Measurements from ENCODE around the gene MGRN1. TPM values are rescaled to one million over a fixed set of nuclear protein-coding genes. Genes with fewer than 3 reads are reported as not detected.

MGRN1 gene
- total RNA-seq, 1 experiment from 2014 or later = 61.3 TPM

DNA sequence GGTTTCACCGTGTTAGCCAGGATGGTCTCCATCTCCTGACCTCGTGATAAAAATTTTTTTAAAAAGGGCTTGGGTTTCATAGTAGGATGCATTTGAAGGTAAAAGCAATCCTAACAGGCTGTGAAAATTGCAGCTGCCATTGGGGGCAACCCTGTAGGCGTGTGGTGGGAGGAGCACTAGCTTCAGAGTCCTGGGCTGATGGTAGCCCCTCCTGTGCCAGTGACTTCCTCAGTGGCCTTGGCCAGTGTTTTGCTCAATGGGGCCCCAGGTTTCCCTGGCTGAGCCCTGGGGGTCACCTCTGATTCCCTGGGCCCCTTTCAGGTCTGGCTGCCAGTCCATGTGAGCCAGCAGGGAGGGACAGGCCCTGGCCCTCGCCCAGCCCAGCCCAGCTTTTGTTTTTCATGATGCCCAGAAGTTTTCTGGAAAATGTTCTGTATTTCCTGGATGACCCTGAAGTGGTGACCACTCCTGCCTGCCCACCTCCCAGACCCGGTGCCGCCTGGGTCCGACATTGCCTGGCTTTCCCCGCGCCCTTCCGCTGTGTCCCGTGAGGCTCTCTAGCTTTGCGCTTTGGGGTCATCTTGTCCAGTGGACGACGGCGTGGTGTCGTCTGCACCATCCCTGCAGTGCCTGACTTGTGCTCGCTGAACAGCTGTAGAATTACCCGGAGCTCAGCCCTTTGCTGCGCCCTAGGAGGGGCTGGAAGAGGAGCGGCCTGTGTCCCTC lies 9.4 kb downstream of the MGRN1 start:
- CTCF ChIA-PET = interaction anchor here (0.6 to 1.5 kb wide), 6 partner anchors 10 to 47 kb away, joined by 3 to 12 read pairs (median 4); partner anchors contain the start of gene MGRN1
- intact Hi-C loops (cut with micrococcal nuclease) = no loop called here
- Mint-ChIP-seq H3K27ac (ENCODE audit: low read depth, unreplicated experiment) (no peak overlapping the region), H3K4me1 (ENCODE audit: insufficient read depth, unreplicated experiment) (no peaks in the 10 kb centered on the region), H3K4me3 (ENCODE audit: unreplicated experiment) (no peak overlapping the region), H3K36me3 (ENCODE audit: insufficient read depth, unreplicated experiment) (peaks cover 34% of the 10 kb centered on the region), H3K27me3 (ENCODE audit: insufficient read depth, unreplicated experiment) (no peaks in the 10 kb centered on the region), H3K9me3 (ENCODE audit: unreplicated experiment) (no peaks in the 10 kb centered on the region)
- POLR2A ChIA-PET = interaction anchor here (0.6 kb wide), 2 partner anchors 36 to 150 kb away, joined by 3 read pairs; no protein-coding TSS in a partner anchor
- DNase-seq (ENCODE audit: unreplicated experiment) = no peak
- no peak for TF ChIP-seq CTCF (IDR thresholded peaks at IDR 0.05; ENCODE audit: unreplicated experiment)
- no TSS peak for BruUV-seq (replicated peaks)

- CTCF ChIA-PET = interaction anchor here (0.9 to 3.2 kb wide), 2 partner anchors 10 to 15 kb away, joined by 6 to 22 read pairs; partner anchors contain the start of gene MGRN1
- DNase-seq (ENCODE audit: unreplicated experiment) = no peak
- intact Hi-C loops (cut with micrococcal nuclease) = no loop called here
- Mint-ChIP-seq H3K27ac (ENCODE audit: low read depth, unreplicated experiment) (no peak overlapping the region), H3K9me3 (ENCODE audit: unreplicated experiment) (no peaks in the 10 kb centered on the region), H3K27me3 (ENCODE audit: insufficient read depth, unreplicated experiment) (no peaks in the 10 kb centered on the region), H3K36me3 (ENCODE audit: insufficient read depth, unreplicated experiment) (peaks cover 27% of the 10 kb centered on the region), H3K4me1 (ENCODE audit: insufficient read depth, unreplicated experiment) (no peaks in the 10 kb centered on the region), H3K4me3 (ENCODE audit: unreplicated experiment) (no peak overlapping the region)
- no TSS peak for BruUV-seq (replicated peaks)
- no peak for TF ChIP-seq CTCF (IDR thresholded peaks at IDR 0.05; ENCODE audit: unreplicated experiment)
- POLR2A ChIA-PET = interaction anchor here (0.8 kb wide), 1 partner anchor 19 kb away, joined by 3 read pairs; no protein-coding TSS in a partner anchor
Observed at GRCh38 chr16:4634768-4635167, 10.1 kb downstream of the MGRN1 start.

- intact Hi-C loops (cut with micrococcal nuclease) = no loop called here
- no peak overlapping the region for H3K27ac Mint-ChIP-seq (ENCODE audit: low read depth, unreplicated experiment)
Observed at GRCh38 chr16:4636196-4636595, 11.6 kb downstream of the MGRN1 start.

More at GRCh38 chr16:4636196-4636595, 11.6 kb downstream of the MGRN1 start:
- no peaks in the 10 kb centered on the region for H3K4me1 Mint-ChIP-seq (ENCODE audit: insufficient read depth, unreplicated experiment)
- no peak for DNase-seq (ENCODE audit: unreplicated experiment)
- peaks cover 33% of the 10 kb centered on the region for H3K36me3 Mint-ChIP-seq (ENCODE audit: insufficient read depth, unreplicated experiment)
- H3K9me3 Mint-ChIP-seq (ENCODE audit: unreplicated experiment) = no peaks in the 10 kb centered on the region
- CTCF ChIA-PET = interaction anchor here (0.6 to 3.2 kb wide), 5 partner anchors 12 to 1967 kb away, joined by 3 to 22 read pairs (median 5); partner anchors contain the start of gene MGRN1
- no peak overlapping the region for H3K4me3 Mint-ChIP-seq (ENCODE audit: unreplicated experiment)
- BruUV-seq (replicated peaks) = no TSS peak
- POLR2A ChIA-PET = no interaction called here
- TF ChIP-seq CTCF (IDR thresholded peaks at IDR 0.05; ENCODE audit: unreplicated experiment) = no peak
- no peaks in the 10 kb centered on the region for H3K27me3 Mint-ChIP-seq (ENCODE audit: insufficient read depth, unreplicated experiment)

Measured in MCF 10A (cell line).